ENCODE measurements around the gene ZFP36L1.

DNA sequence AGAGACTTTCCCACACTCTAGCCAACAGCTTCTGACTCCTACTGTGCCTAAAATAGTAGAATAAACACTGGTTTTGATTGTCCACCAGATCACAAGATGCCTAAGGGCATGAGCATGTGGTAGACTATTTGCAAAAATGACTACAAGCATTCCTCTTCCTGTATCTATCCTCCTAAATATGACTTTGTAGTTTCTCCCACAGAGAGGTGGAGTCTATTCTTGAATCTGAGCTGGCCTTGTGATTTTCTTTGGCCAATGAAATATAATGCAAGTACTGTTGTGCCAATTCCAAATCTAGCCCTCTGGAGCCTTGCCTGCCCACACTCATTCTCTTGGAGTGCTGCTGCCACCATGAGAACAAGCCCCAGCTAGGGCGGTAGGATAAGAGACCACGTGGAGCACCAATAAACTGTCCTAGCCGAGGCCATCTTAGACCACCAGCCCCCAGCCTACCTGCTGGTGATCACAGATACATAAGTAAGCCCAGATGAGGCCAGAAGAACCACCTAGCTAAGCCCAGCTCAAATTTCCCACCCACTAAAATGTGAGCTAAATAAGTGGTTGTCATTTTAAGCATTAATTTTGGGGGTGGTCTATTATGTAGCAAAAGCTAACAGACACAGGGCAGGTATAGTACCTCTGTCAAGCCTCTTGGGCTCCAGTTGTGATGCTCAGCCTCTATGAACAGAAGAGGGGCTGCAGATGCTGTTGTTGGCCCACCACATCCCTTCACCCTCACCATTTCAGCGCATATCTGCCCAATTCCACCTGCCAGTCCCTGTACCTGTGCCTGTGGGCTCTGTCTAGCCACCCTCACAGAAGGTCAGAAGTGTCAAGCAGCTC, 17.9 kb downstream of the ZFP36L1 start:
- TF ChIP-seq, protein P1, sequence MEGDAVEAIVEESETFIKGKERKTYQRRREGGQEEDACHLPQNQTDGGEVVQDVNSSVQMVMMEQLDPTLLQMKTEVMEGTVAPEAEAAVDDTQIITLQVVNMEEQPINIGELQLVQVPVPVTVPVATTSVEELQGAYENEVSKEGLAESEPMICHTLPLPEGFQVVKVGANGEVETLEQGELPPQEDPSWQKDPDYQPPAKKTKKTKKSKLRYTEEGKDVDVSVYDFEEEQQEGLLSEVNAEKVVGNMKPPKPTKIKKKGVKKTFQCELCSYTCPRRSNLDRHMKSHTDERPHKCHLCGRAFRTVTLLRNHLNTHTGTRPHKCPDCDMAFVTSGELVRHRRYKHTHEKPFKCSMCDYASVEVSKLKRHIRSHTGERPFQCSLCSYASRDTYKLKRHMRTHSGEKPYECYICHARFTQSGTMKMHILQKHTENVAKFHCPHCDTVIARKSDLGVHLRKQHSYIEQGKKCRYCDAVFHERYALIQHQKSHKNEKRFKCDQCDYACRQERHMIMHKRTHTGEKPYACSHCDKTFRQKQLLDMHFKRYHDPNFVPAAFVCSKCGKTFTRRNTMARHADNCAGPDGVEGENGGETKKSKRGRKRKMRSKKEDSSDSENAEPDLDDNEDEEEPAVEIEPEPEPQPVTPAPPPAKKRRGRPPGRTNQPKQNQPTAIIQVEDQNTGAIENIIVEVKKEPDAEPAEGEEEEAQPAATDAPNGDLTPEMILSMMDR (IDR thresholded peaks at IDR 0.05; ENCODE audit: low read length), result no peak
- no peak for TF ChIP-seq EZH2 (IDR thresholded peaks at IDR 0.05; ENCODE audit: borderline replicate concordance, low read length)

Data from OCI-LY1 (cell line).